Measurements from ENCODE around the gene PRR13. TPM values are rescaled to one million over a fixed set of nuclear protein-coding genes. Genes with fewer than 3 reads are reported as not detected.
"Not testable (repeated sequence)": the region's sequence is repeated elsewhere in the genome, so short reads cannot be mapped to it uniquely, and the experiment has no call there.

PRR13 gene
- polyA plus RNA-seq, 12 donors = 42.5 to 197 (median 51.4) TPM; not detected in 1

- no peak for DNase-seq
Measured at GRCh38 chr12:53466640-53467039, 25.1 kb downstream of the PRR13 start.

- no peak for DNase-seq
Measured at GRCh38 chr12:53467082-53467481, 25.5 kb downstream of the PRR13 start.

GRCh38 chr12:53467880-53468279 lies 26.3 kb downstream of the PRR13 start:
- DNase-seq = no peak

- no peak for DNase-seq
Measured at GRCh38 chr12:53468282-53468681, 26.7 kb downstream of the PRR13 start.

GRCh38 chr12:53472056-53472582 lies 30.6 kb downstream of the PRR13 start:
- no peak for DNase-seq

GRCh38 chr12:53474077-53474476 lies 32.5 kb downstream of the PRR13 start:
- no peak for DNase-seq

- no peak for DNase-seq
Measured at GRCh38 chr12:53474819-53475218, 33.3 kb downstream of the PRR13 start.

- DNase-seq = no peak
Measured at GRCh38 chr12:53476769-53477209, 35.3 kb downstream of the PRR13 start.

- no peak for DNase-seq
Measured at GRCh38 chr12:53478865-53479264, 37.3 kb downstream of the PRR13 start.

GRCh38 chr12:53479331-53479730 lies 37.8 kb downstream of the PRR13 start:
- no peak for DNase-seq

- no peak for DNase-seq
Measured at GRCh38 chr12:53480491-53481442, 39.2 kb downstream of the PRR13 start.

GRCh38 chr12:53481458-53481857 lies 39.9 kb downstream of the PRR13 start:
- not testable (repeated sequence) for DNase-seq

- DNase-seq = no peak
Measured at GRCh38 chr12:53481939-53482586, 40.5 kb downstream of the PRR13 start.

- DNase-seq = no peak
Measured at GRCh38 chr12:53482626-53483168, 41.2 kb downstream of the PRR13 start.

GRCh38 chr12:53483225-53483978 lies 41.9 kb downstream of the PRR13 start:
- no peak for DNase-seq

- DNase-seq = no peak
Measured at GRCh38 chr12:53483979-53484377, 42.4 kb downstream of the PRR13 start.

GRCh38 chr12:53484686-53485575 lies 43.4 kb downstream of the PRR13 start:
- DNase-seq = no peak

GRCh38 chr12:53485955-53486735 lies 44.6 kb downstream of the PRR13 start:
- DNase-seq = no peak

GRCh38 chr12:53486736-53487487 lies 45.4 kb downstream of the PRR13 start:
- DNase-seq = no peak

Data from muscle of arm (tissue), 12 donors.